ENCODE measurements around the gene LRIT3. TPM values are rescaled to one million over a fixed set of nuclear protein-coding genes. Genes with fewer than 3 reads are reported as not detected.

LRIT3 gene
- total RNA-seq, 2 experiments from 2014 or later = 0.11 to 0.13 TPM

DNA sequence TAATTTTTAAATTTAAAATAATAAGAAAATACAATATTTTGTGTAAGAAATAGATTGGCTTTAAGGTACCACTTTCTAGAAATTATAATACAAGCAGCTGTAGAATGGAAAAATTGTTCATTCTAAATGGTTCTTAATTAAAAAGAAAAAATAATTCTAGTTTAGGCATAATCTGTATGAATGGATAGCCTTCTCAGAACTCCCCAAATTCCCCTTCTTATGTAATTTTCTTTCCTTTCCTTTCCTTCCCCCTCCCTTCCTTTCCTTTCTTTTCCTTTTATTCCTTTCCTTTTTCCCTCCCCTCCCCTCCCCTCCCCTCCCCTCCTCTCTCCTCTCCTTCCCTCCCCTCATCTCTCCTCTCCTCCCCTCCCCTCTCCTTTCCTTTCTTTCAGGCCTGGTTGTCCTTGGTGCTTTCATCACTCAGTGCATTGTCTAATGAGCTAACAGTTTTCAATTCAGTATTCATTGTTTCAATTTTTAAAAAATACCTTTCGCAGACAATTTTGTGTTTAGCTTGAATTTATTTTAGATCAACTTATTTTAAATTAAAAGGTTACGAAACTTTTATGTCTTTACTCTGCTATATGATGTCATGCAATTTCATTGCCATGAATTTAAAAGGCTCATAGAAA is 28.8 kb downstream of the LRIT3 start:
- Histone ChIP-seq H3K9me2 (ENCODE audit: insufficient read depth, low read length) (no peaks in the 10 kb centered on the region), H3K4me1 (ENCODE audit: insufficient read depth, low read length, poor library complexity, severe bottlenecking) (no peaks in the 10 kb centered on the region), H3K79me2 (ENCODE audit: insufficient read depth, low read depth, low read length) (no peaks in the 10 kb centered on the region), H4K20me1 (ENCODE audit: insufficient read depth, low read length) (no peaks in the 10 kb centered on the region), H3K27ac (ENCODE audit: low read depth, low read length, poor library complexity, severe bottlenecking) (no peak overlapping the region), H3K36me3 (ENCODE audit: insufficient read depth, low read length) (no peaks in the 10 kb centered on the region), H3K4me3 (ENCODE audit: low read depth, low read length, poor library complexity, severe bottlenecking) (no peak overlapping the region), H3K4me2 (ENCODE audit: low read length) (no peak overlapping the region), H3K9me3 (ENCODE audit: low read length) (no peaks in the 10 kb centered on the region), H2AFZ (ENCODE audit: low read length) (no peak overlapping the region)
- BruUV-seq (replicated peaks) = no TSS peak
- CTCF ChIA-PET (ENCODE audit: unreplicated experiment) = interaction anchor here (0.6 kb wide), 1 partner anchor 23 kb away, joined by 6 read pairs; no protein-coding TSS in a partner anchor
- intact Hi-C loops (cut with micrococcal nuclease; ENCODE audit: unreplicated experiment) = no loop called here
- POLR2A ChIA-PET = interaction anchor here (0.6 to 1.4 kb wide), 4 partner anchors 13 to 1100 kb away, joined by 3 to 4 read pairs (median 4); no protein-coding TSS in a partner anchor
- no peak for DNase-seq (ENCODE audit: low spot score)
- TF ChIP-seq, protein P1, sequence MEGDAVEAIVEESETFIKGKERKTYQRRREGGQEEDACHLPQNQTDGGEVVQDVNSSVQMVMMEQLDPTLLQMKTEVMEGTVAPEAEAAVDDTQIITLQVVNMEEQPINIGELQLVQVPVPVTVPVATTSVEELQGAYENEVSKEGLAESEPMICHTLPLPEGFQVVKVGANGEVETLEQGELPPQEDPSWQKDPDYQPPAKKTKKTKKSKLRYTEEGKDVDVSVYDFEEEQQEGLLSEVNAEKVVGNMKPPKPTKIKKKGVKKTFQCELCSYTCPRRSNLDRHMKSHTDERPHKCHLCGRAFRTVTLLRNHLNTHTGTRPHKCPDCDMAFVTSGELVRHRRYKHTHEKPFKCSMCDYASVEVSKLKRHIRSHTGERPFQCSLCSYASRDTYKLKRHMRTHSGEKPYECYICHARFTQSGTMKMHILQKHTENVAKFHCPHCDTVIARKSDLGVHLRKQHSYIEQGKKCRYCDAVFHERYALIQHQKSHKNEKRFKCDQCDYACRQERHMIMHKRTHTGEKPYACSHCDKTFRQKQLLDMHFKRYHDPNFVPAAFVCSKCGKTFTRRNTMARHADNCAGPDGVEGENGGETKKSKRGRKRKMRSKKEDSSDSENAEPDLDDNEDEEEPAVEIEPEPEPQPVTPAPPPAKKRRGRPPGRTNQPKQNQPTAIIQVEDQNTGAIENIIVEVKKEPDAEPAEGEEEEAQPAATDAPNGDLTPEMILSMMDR (conservative IDR thresholded peaks at IDR 0.05; ENCODE audit: low read length) = no peak
- TF ChIP-seq EZH2phosphoT487 (IDR thresholded peaks at IDR 0.05; ENCODE audit: borderline replicate concordance, low read depth, low read length) = no peak

DNA sequence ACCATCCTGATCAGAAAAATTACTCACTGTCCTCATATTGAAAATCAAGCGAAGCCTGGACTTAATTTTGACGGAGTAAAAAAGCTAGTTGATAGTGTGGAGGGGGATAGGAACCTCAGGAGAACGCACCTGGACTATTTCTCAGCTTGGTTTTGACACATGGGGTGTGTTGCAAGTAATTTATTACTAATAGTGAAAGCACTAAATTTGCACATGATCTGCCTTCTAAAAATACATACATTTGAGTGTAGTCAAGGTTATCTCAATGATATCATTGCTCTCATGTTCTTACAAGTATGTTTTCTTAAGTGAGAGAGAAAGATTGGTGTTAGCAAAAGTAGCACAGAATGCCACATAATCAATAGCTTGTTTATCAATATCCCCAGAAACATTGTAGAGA is 29.5 kb downstream of the LRIT3 start:
- Histone ChIP-seq H3K27ac (ENCODE audit: low read depth, low read length, poor library complexity, severe bottlenecking) (no peak overlapping the region), H3K79me2 (ENCODE audit: insufficient read depth, low read depth, low read length) (no peaks in the 10 kb centered on the region), H3K9me2 (ENCODE audit: insufficient read depth, low read length) (no peaks in the 10 kb centered on the region), H3K36me3 (ENCODE audit: insufficient read depth, low read length) (no peaks in the 10 kb centered on the region), H4K20me1 (ENCODE audit: insufficient read depth, low read length) (no peaks in the 10 kb centered on the region), H2AFZ (ENCODE audit: low read length) (no peak overlapping the region), H3K9me3 (ENCODE audit: low read length) (no peaks in the 10 kb centered on the region), H3K4me2 (ENCODE audit: low read length) (no peak overlapping the region), H3K4me1 (ENCODE audit: insufficient read depth, low read length, poor library complexity, severe bottlenecking) (no peaks in the 10 kb centered on the region), H3K4me3 (ENCODE audit: low read depth, low read length, poor library complexity, severe bottlenecking) (no peak overlapping the region)
- ChIA-PET POLR2A (interaction anchor here (0.6 to 1.4 kb wide), 4 partner anchors 13 to 385 kb away, joined by 3 to 4 read pairs (median 4); no protein-coding TSS in a partner anchor), CTCF (ENCODE audit: unreplicated experiment) (interaction anchor here (0.6 kb wide), 1 partner anchor 22 kb away, joined by 6 read pairs; no protein-coding TSS in a partner anchor)
- intact Hi-C loops (cut with micrococcal nuclease; ENCODE audit: unreplicated experiment) = no loop called here
- no TSS peak for BruUV-seq (replicated peaks)
- TF ChIP-seq, protein P1 (conservative IDR thresholded peaks at IDR 0.05; ENCODE audit: low read length) = no peak
- no peak for TF ChIP-seq EZH2phosphoT487 (IDR thresholded peaks at IDR 0.05; ENCODE audit: borderline replicate concordance, low read depth, low read length)
- DNase-seq (ENCODE audit: low spot score) = no peak

DNA sequence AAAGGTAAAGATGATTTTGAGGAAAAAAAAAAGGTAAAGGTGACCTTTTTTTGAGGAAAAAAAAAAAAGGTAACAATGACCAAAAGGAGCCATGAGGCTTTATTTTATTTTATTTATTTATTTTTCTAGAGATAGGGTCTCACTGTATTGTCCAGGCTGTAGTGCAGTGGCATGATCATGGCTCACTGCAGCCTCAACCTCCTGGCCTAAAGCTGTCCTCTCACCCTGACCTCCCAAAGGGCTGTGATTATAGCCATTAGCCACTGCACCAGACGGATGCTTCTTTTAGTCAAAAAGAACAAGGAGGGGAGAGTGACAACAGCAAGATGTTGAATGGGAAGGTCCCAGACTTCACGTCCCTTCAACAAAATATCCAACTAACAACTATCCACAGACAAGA is 30.4 kb downstream of the LRIT3 start:
- no peak overlapping the region for H3K4me3 ChIP-seq (ENCODE audit: low read depth, low read length, poor library complexity, severe bottlenecking)
- H3K4me1 ChIP-seq (ENCODE audit: insufficient read depth, low read length, poor library complexity, severe bottlenecking) = no peaks in the 10 kb centered on the region
- H2AFZ ChIP-seq (ENCODE audit: low read length) = no peak overlapping the region
- intact Hi-C loops (cut with micrococcal nuclease; ENCODE audit: unreplicated experiment) = no loop called here
- H3K79me2 ChIP-seq (ENCODE audit: insufficient read depth, low read depth, low read length) = no peaks in the 10 kb centered on the region
- no peak overlapping the region for H3K27ac ChIP-seq (ENCODE audit: low read depth, low read length, poor library complexity, severe bottlenecking)
- TF ChIP-seq EZH2phosphoT487 (IDR thresholded peaks at IDR 0.05; ENCODE audit: borderline replicate concordance, low read depth, low read length) = no peak
- TF ChIP-seq, protein P1 (conservative IDR thresholded peaks at IDR 0.05; ENCODE audit: low read length) = no peak
- no TSS peak for BruUV-seq (replicated peaks)
- ChIA-PET POLR2A (interaction anchor here (0.7 to 1.4 kb wide), 4 partner anchors 14 to 1699 kb away, joined by 3 to 4 read pairs (median 3); no protein-coding TSS in a partner anchor), CTCF (ENCODE audit: unreplicated experiment) (no interaction called here)
- H3K9me2 ChIP-seq (ENCODE audit: insufficient read depth, low read length) = no peaks in the 10 kb centered on the region
- no peaks in the 10 kb centered on the region for H3K9me3 ChIP-seq (ENCODE audit: low read length)
- H4K20me1 ChIP-seq (ENCODE audit: insufficient read depth, low read length) = no peaks in the 10 kb centered on the region
- no peaks in the 10 kb centered on the region for H3K36me3 ChIP-seq (ENCODE audit: insufficient read depth, low read length)
- no peak for DNase-seq (ENCODE audit: low spot score)
- H3K4me2 ChIP-seq (ENCODE audit: low read length) = no peak overlapping the region

All from OCI-LY7 (cell line).